GM18907 (cell line): ENCODE measurements around the gene CPM.
A peak's percentile ranks its signal among the peaks of the same experiment; 100 is the strongest.
"Not testable (repeated sequence)": the region's sequence is repeated elsewhere in the genome, so short reads cannot be mapped to it uniquely, and the experiment has no call there.

Experiments used
- ATAC-seq: cut with Tn5 transposase; IDR thresholded peaks from one replicate; pipeline ENCODE4 v1.9.1; 2021; ENCODE audit warnings: mild to moderate bottlenecking, moderate library complexity; ENCODE audit not compliant: unreplicated experiment

The CPM gene

GRCh38 chr12:68810027-68810389 is 123.0 kb downstream of the CPM start:
- ATAC-seq = not testable (repeated sequence)

- no peak for ATAC-seq
Observed at GRCh38 chr12:68809190-68810026, 123.6 kb downstream of the CPM start.

- ATAC-seq = peak; percentile 69
Observed at GRCh38 chr12:68808388-68809189, 124.4 kb downstream of the CPM start.

- peak; percentile 74 for ATAC-seq
Observed at GRCh38 chr12:68807576-68808387, 125.2 kb downstream of the CPM start, which contains the start of gene MDM2. Gene MDM2, plus strand, starts transcription at chr12:68808177. Its CDS starts 301 bp downstream, at chr12:68808478.

GRCh38 chr12:68807274-68807575 is 125.7 kb downstream of the CPM start:
- not testable (repeated sequence) for ATAC-seq

- ATAC-seq = no peak
Observed at GRCh38 chr12:68806488-68807237, 126.3 kb downstream of the CPM start.

GRCh38 chr12:68805592-68806120 is 127.3 kb downstream of the CPM start:
- ATAC-seq = no peak

GRCh38 chr12:68804657-68805591 is 128.0 kb downstream of the CPM start:
- ATAC-seq = no peak

- no peak for ATAC-seq
Observed at GRCh38 chr12:68803948-68804656, 128.9 kb downstream of the CPM start.

- ATAC-seq = not testable (repeated sequence)
Observed at GRCh38 chr12:68802911-68803651, 129.9 kb downstream of the CPM start.

- ATAC-seq = not testable (repeated sequence)
Observed at GRCh38 chr12:68802372-68802745, 130.6 kb downstream of the CPM start.
